CD4-positive, alpha-beta T cell treated with Interleukin-1 beta for 1 hour (primary cell): ENCODE measurements around the gene APOA1.

Experiments
- DNase-seq, 2 donors: peaks; one replicate each; pipeline ENCODE4 v3.0.0-alpha.2; 2020 to 2022

APOA1 gene

GRCh38 chr11:116786966-116787365, 50.5 kb downstream of the APOA1 start:
- no peak for DNase-seq

- no peak for DNase-seq
These were observed 51.1 kb downstream of the APOA1 start for GRCh38 chr11:116786326-116786725.
